Suppressor macrophage treated with lipopolysaccharide for 4 hours (primary cell): Measurements from ENCODE around the gene THUMPD1.
"Not testable (repeated sequence)": the region's sequence is repeated elsewhere in the genome, so short reads cannot be mapped to it uniquely, and the experiment has no call there.

Source experiments
- DNase-seq: peaks from one replicate; pipeline ENCODE4 v3.0.0-alpha.2; 2020

The THUMPD1 gene, protein sequence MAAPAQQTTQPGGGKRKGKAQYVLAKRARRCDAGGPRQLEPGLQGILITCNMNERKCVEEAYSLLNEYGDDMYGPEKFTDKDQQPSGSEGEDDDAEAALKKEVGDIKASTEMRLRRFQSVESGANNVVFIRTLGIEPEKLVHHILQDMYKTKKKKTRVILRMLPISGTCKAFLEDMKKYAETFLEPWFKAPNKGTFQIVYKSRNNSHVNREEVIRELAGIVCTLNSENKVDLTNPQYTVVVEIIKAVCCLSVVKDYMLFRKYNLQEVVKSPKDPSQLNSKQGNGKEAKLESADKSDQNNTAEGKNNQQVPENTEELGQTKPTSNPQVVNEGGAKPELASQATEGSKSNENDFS

DNA sequence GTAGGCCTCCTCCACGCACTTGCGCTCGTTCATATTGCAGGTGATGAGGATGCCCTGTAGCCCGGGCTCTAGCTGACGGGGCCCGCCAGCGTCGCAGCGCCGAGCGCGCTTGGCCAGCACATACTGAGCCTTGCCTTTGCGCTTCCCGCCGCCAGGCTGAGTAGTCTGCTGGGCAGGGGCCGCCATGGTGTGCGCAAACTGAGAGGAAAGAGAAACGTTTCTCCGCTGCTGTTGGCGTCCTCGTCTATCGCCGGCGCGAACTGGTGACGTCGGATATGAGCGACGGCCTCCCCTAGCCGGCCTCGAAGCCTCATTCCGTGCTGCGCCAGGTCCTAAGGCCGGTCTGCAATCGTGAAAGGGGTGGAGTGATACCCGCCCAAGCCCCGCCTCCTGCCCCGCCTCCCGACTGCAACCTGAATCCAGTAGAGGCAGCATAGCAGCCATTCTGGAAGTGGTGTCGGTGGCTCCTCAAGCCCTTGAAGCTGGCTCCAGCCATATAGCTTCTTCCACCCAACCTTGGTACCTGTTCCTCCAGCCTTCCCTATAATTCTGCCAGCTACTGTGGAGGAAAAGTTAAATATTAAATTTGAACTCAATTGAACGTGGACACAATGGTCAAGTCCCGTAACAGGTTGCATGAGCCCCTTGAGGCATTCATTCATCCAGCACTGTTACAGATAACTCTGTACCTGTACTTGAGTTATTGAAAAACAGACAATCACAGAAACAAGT, at the start of gene THUMPD1:
Gene THUMPD1 (minus strand): TSS at position 265 of the 732 bp plus-strand sequence. CDS start 79 bp downstream, at position 186.
- DNase-seq = peak; percentile 97

DNA sequence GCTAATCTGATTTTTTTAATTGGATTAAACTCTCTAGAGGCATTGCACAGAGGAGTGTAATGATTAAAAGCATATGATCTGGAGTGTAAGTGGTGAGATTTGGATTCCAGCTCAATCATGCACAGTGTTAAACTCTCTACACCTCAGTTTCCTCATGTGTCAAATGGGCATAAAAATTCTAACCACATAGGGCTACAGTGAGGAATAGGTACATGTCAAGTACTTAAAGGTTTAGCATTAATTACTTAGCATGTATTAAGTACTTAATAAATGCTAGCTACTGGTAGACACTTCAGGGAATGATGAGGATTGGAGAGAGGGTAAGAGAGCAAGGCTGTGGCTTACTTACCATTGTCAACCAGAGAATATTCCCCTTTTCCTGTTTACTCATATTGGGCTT, 47.5 kb upstream of the THUMPD1 start:
- DNase-seq = no peak

DNA sequence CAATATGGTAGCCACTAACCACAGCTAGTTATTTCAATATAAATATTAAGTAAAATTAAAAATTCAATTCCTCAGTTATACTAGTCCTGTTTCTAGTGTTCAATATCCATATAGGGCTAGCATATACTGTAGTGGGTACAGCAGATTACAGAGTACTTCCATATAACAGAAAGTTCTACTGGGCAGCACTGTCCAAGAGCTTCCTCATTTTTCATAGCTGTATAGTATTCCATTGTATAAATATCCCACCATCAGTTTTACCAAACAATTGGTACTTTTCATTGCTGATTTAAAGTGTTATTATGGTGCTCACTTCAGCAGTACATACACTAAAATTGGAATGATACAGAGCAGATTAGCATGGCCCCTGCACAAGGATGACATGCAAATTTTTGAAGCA, 42.6 kb upstream of the THUMPD1 start:
- DNase-seq = no peak

DNA sequence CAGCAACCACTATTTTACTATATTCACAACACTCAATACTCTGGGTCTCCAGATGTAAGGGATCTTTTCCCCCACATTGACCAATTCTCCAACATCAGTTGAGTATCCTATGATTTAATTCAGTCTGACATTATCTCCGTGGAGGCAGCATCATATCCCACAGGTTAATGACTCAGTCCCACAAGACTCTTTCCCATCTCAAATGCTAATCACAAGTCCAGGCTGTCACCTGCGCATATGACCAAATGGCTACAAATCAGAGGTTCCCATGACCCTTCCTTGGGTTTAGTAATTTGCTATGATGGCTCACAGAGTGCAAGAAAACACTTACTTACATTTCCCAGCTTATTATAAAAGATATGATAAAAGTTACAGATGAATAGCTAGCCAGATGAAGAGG, 40.9 kb upstream of the THUMPD1 start:
- DNase-seq = peak; percentile 14

DNA sequence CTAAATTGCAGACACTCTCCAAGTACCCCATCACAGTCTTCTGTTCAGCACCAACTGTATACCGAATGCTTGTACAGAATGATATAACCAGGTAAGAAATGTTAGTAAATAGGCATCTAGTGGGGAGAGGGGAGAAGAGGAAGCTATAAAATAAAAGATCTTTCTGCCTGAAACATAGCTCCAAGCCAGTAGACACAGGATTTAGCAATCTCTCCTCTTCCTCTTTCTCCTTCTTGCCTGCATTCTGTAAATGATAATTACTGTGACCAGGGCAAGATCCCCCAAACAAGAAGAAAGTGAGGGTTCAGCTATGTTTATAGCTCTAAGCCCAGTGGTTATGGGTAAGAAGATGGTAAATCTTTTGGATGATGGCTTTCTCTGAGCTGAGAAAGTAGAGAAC, 40.1 kb upstream of the THUMPD1 start:
- DNase-seq = peak; percentile 26

DNA sequence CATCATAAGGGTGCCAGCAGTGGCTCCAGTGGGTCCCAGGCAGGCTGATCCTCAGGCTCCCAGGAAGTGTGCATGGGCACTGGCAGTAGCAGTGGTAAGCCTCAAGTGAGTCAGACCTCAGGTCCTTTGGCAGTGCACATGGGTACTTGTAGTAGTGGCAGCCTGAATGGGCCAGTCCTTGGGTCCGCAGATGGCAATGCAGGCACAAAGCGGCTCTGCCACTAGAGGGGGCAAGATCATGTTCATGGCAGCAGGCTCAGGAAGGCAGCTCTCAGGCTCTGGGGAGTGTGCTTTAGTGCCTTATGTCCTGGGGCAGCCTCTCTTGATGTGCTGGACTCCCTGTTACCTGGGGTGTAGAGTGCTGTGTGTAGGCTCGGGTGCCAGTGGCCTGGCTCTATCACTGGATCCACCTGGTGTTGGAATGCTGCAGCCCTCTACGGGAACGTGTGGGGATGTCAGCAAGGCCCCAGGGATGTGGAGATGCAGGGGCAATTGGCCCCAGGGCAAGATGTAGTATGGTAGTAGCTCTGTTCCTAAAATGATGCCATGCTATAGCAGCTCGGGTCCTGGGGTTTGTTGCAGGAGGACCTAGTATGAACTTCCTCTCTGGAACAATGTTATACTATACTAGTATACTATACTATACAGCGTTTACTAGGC, 33.2 kb upstream of the THUMPD1 start:
- DNase-seq = peak; percentile 66

DNA sequence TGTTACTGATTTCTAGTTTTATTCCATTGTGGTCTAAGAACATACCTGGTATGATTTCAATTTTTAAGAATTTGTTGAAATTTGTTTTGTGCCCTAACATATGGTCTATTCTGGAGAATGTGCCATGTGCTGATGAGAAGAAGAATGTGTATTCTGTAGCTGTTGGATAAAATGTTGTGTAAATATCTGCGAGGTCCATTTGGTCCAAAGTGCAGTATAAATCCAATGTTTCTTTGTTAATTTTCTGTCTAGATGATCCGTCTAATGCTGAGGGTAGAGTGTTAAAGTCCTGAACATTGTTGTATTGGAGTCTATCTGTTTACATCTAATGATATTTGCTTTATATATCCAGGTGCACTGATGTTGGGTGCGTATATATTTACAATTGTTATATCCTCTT, 32.1 kb upstream of the THUMPD1 start:
- DNase-seq = no peak

DNA sequence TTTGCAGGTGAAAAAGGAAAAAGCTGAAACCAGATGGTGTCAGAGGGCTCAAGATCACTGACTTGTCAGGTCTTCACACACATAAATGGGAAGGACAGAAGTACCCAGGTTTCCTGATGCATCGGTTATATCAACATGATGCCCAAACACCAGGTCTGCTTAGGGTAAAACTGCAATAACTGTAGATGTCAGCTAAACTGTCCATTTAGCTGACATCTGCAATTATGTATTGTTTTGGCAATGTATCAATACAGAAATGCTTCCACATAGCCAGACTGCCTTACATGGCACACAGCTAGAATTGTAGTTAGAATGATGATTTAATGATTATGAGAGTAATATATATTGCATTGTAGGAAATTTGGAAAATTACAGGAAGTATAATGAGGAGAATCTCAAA, 27.2 kb upstream of the THUMPD1 start:
- no peak for DNase-seq

DNA sequence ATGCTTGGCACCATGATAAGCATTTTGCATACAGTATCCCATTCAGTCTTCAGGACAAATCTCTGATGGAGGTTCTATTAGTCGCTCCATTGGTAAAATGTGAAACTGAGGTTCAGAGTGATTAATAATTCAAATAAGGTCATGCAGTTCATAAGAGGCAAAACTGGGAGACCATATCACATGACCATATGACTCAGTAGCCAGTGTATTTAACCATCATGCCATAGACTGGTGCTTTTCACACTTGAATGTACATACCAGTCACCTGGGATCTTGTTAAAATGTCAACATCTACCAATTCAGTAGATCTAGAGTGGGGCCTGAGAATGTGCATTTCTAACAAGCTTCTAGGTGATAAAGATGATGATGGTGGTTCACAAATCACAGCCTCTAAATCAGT, 26.5 kb upstream of the THUMPD1 start:
- DNase-seq = no peak

DNA sequence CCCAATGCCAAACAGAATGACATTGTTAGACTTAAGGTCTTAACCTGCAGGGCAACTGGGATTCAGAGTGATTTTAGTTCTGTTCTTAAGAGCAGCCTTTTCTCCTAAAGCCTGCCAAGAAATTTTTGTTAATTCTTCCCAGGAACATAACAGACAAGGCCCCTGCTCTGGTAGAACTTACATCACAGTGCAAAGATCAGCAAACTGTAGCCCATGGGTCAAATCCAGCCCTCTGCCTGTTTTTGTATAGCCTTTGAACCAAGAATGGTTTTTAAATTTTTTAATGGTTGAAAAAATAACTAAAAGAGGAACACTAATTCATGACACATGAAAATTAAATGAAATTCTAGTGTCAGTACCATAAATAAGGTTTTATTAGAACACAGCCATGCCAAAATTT, 26.0 kb upstream of the THUMPD1 start:
- DNase-seq = no peak

DNA sequence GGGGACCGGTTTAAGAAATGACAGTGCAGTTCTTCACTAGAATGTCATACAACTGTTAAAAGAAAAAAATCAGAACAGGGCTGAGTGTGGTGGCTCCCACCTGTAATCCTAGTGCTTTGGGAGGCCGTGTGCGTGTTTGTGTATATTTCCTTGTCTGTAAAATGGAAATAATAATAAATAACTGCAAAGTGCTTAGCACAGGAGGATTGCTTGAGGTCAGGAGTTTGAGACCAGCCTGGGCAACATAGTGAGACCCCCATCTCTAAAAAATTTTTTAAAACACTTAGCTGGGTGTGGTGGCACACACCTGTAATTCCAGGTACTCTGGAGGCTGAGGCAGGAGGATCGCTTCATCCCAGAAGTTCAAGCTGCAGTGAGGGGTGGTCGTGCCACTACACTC, 24.7 kb upstream of the THUMPD1 start:
- DNase-seq = no peak

DNA sequence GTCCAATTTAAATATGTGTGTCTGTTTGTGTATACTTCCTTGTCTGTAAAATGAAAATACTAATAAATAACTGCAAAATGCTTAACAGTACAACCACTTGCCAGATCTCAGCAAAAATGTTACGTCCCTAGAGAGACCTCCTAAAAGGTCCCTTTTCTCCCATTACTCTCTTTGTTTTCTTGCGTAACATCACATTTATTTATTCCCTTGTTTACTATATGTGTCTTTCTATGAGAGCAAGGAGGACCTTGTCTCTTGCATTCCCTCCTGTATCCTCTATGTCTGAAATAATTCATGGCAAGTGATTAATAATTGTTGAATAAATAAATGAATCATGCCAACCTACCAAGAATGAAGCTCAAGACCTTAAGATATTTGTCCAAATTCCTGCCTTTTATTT, 24.1 kb upstream of the THUMPD1 start:
- DNase-seq = no peak

DNA sequence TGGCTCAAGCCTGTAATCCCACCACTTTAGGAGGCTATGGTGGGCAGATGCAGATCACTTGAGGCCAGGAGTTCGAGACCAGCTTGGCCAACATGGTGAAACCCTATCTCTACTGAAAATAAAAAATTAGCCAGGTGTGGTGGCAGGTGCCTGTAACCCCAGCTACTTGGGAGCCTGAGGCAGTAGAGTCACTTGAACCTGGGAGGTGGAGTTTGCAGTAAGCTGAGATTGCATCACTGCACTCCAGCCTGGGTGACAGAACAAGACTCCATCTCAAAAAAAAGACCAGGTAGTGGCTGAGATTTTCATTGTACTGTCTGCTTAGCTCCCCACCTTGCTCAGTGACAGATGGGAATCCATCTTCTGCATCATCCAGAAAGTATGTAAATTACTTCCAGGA, 22.8 kb upstream of the THUMPD1 start:
- DNase-seq = not testable (repeated sequence)

DNA sequence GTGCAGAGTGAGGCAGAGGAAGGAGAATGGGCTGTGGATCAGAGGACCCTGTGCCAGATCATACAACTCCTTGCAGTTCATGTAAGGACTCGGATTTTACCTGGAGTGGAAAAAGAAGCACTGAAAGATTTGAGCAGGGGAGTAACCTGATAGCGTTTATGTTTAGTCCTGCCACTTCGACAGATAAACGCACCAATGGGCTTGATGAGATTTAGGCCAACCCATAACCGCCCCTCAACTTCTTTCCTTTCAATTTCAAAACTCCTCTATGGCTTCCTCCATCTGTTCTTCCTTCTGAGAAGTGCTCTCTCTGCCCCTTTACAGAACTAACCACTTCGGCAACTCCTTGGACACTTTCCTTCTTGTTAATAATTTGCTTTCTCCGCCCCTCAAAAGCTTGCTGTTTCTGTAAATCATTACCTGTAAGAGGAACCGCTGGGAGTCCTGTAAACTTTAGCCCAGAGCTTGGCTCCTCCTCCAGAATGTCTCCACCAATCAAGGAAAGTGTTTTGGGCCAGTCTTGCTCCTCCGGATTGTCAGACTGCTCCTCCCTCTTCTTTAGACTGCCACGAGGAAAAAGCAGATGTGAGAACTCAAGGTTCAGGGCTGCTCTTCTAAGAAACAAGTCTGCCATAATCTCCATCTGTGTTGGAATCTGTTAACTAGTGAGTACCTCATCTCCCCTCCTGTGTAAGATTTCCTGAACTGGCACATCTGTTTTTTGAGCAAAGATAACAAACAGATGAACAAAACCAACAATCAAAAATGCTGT, 22.0 kb upstream of the THUMPD1 start, which contains the start of gene ACSM3:
Gene ACSM3 (plus strand): TSS at position 554 of the 772 bp plus-strand sequence. CDS start 6,021 bp downstream, outside the sequence.
- peak; percentile 83 for DNase-seq

DNA sequence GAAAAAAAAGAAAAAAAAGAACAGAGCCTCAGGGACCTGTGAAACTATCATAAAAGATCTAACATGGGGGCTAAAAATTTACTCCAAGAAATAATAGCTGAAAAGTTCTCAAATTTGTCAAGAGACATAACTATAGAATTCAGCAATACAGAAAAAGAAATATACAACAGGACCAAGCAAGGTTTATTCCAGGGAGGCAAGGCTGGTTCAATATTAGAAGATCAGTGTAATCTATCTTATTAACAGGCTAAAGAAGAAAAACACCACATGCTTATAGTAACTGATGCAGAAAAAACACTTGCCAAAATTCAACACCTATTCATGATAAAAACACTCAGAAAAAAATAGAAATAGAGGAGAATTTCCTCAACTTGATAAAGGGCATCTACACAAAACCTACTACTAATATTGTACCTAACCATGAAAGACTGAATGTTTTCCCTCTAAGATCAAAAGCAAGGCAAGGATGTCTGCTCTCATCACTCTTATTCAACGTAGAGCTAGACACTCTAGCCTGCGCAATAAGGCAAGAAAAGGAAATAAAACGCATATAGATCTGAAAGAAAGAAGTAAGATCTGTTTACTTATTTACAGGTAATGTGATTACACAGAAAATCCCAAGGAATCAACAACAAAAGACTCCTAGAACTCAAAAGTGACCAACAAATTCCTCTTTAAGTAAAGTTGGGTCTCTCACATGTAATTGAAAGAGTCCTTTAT, 20.9 kb upstream of the THUMPD1 start:
- no peak for DNase-seq

DNA sequence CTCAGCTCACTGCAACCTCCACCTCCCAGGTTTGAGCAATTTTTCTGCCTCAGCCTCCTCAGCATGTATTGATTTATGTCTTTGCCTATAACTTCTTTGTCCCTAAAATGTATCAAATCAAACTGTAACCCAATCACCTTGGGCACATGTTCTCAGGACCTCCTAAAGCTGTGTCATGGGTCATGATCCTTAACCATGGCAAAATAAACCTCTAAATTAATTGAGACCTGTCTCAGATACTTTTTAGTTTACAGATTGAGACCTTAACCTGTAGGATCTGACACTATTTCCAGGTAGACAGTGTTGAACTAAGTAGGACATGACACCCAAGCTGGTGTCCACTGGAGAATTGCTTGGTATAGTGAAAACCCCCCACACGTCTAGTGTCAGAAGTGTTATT, 19.6 kb upstream of the THUMPD1 start:
- DNase-seq = no peak

DNA sequence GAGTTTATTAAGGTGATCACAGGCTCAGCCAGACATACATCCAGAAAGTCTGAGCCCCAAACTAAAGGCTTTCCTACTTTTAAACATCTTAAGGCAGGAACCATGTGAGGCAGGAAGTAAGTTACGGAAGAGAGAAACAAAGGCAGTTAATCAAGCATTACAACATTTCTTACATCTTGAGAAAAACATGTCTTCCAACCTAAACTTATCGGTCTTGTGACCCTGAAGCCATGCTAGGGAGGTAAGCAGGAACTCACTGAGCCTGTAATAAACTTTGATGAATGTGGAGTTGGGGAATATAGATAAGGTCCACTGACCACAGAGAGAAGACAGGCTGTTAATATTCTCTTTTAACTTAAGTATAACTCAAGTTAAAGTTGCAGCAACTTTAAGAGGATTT, 18.7 kb upstream of the THUMPD1 start:
- DNase-seq = no peak

DNA sequence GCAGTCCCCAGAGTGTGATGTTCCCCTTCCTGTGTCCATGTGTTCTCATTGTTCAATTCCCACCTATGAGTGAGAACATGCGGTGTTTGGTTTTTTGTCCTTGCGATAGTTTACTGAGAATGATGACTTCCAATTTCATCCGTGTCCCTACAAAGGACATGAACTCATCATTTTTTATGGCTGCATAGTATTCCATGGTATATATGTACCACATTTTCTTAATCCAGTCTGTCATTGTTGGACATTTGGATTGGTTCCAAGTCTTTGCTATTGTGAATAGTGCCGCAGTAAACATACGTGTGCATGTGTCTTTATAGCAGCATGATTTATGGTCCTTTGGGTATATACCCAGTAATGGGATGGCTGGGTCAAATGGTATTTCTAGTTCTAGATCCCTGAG, 14.2 kb upstream of the THUMPD1 start:
- not testable (repeated sequence) for DNase-seq

DNA sequence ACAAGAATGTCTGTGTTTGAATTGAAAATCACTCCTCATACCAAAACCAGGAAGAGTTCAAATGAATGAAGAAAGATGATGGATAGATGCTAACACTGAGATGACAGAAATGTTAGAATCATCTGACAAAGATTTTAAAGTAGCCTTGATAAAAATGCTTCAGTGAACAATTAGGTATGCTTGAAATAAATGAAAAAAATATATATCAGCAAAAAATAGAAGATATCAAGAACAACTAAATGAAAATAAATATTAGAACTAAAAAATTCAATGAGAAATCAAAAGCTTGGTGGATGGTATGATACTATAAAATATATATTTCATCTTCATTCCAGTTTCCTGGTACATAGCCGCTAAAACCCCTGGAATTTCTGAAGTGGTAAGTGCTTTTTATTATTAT, 13.6 kb upstream of the THUMPD1 start:
- no peak for DNase-seq

DNA sequence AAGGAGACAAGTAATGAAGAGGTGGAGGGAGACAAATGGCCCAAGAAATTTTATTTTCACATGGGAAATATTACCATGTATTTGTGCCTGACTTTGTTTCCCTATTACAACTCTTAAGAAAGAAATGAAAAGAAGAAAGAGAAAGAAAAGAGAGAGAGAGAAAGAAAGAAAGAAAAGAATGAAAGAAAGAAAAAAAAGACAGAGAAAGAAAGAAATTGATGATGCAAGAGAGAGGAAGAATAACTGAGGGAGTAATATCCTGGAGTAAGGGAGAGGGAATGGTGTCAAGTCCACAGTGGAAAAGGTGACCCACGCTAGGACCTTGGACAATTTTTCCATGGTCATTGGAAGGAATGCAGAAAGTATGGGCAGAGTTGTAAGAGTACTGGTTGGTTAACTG, 12.1 kb upstream of the THUMPD1 start:
- DNase-seq = no peak

DNA sequence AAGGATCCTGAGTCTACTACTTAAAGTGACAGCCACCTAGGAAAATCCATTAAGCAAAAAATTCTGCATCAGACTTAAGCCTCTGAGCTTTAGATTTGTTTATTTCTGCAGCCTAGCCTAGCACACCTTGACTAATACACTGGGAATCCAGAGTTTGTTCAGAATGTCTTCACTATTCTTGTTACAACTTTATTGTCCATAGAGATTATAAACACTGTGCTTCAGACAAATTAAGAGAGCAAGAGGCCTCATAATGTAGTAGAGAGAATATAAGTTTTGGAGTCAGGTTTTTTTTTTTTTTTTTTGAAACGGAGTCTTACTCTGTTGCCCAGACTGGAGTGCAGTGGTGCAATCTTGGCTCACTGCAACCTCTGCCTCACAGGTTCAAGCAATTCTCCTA, 8.9 kb upstream of the THUMPD1 start:
- DNase-seq = no peak

DNA sequence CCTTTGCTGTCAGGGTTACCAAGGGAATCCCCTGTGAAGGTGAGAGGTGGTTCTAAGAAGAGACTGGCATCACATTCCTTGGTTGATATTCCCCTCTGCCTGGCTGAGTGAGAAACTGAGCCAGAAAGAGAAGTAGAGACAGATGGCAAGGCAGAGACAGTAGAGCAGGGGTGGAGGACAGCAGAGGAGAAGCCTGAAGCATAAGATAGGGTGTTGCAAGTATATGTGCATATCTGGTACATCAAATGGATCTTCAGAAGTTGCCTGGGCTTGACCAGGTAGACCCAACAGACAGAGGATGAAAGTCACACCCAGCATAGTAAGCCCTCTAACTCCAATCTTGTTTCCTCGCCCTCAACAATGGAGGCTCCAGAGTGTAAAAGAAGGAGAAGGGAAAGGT, 7.9 kb upstream of the THUMPD1 start:
- DNase-seq = no peak
